ENCODE data around the gene CDS2.

Gene CDS2

DNA sequence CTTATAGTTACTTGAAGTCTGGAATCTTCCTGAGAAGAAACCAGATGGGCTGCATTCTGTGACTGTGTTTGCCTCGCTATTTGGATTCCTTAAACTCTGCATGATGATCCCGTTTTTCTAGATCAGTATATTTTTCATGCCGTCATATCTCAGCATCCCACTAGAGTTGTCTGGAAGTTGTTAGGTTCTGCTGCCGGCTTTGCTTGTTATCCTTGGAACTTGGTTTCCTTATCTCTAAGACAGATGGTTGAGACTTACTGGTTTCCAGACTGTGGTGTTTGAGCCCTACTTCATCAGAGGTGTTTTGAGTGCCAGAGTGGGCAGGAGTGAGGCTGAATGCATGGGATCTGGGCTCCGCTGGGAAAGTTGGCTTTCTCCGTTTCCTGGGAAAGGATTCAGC is 50.3 kb downstream of the CDS2 start:
- no peak for DNase-seq (ENCODE audit: insufficient read length, low spot score)
- no peak for FAIRE-seq

- FAIRE-seq (no peak), DNase-seq (ENCODE audit: insufficient read length, low spot score) (no peak)
These were observed 51.2 kb downstream of the CDS2 start for GRCh38 chr20:5178046-5178445.

DNA sequence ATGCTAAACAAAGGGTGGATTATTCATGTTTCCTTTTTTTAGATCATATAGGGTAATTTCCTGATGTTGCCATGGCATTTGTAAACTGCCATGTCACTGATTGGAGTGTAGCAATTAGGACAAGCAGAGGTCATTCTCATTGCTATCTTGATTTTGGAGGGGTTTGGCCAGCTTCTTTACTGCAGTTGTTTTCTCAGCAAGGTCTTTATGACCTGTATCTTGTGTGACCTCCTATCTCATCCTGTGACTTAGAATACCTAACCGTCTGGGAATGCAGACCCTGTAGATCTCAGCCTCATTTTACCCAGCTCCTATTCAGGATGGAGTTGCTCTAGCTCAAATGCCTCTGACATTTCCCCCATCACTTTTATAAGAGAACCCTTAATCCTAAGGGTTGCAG is 53.6 kb downstream of the CDS2 start:
- FAIRE-seq (no peak), DNase-seq (ENCODE audit: insufficient read length, low spot score) (no peak)

DNA sequence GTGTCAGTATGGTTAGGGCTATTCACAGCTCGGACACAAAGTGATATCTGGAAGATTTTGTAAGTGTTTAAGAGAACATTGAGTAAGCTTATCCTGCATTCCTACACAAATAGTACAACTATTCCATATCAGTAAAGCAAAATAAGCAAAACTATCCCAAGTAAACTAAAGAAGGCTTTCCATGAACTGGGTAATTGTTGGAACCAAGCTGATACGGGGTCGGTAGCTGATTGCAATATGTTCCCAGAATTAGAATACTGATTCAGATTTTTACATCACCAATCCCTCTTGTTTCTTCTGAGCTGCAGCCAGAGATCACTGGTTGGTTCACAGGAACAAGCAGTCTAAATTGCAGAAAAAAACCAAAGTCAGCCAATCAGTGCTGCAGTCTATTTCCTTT is 54.1 kb downstream of the CDS2 start:
- FAIRE-seq = no peak
- no peak for DNase-seq (ENCODE audit: insufficient read length, low spot score)

GRCh38 chr20:5181492-5181891 is 54.7 kb downstream of the CDS2 start:
- DNase-seq (ENCODE audit: insufficient read length, low spot score) = no peak
- FAIRE-seq = no peak

- FAIRE-seq (no peak), DNase-seq (ENCODE audit: insufficient read length, low spot score) (no peak)
These were observed 55.1 kb downstream of the CDS2 start for GRCh38 chr20:5181958-5182357.

DNA sequence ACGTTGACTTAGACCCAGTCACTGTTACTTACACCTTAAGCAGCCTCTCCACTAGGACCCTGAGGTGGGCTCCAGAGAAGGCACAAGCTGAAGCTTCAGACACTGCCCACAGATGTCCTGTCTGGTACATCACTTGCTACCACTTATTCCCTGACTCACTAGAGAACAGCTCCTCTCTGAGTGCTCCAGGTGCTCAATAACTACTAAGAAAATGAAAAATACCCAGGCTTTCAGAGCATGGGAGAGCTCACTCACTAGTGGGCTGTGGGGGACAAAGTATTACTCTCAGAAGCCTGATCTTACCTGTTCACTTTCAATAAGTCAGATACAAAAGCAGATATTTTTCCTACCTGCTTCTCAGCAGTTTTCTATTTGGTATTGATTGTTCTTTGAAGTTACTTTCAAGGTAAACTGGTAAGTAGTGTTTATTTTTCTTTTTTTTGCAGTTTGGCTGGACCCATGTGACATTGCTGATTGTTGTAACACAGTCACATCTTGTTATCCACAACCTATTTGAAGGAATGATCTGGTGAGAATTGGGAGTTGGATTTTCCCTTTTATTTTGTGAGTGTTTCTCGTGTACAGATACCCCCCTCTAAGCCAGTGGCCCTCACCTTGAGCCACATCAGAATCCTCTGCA is 55.9 kb downstream of the CDS2 start:
- no peak for DNase-seq (ENCODE audit: insufficient read length, low spot score)
- FAIRE-seq = no peak

DNA sequence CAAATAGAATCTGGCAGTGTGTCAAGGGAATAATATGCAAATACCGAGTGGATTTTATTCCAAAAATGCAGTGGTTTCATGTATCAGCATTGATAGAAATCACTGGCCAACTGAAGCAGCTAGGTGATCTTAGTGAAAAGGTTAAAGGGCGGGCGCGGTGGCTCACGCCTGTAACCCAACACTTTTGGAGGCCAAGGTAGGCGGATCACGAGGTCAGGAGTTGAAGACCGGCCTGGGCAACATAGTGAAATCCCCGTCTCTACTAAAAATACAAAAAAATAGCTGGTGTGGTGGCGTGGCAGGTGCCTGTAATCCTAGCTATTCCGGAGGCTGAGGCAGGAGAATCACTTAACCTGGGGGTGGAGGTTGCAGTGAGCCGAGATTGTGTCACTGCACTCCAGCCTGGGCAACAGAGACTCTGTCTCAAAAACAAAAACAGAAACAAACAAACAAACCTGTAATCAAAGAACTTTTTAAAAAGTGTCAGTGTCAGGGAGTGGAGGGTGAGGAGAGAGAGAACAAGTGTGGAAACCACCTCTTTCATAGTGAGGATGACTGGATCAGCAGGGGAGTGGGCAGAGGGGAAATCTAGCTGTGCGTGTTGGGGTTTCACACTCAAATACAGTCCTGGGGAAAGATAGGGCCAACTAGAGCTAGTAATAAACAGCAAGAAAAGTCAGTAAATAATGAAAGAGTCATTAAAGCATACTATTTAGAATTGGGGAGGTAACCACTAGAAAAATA is 57.1 kb downstream of the CDS2 start:
- FAIRE-seq (no peak), DNase-seq (ENCODE audit: insufficient read length, low spot score) (no peak)

GRCh38 chr20:5184684-5185083 is 57.9 kb downstream of the CDS2 start:
- DNase-seq (ENCODE audit: insufficient read length, low spot score) (no peak), FAIRE-seq (no peak)

GRCh38 chr20:5187122-5187521 is 60.3 kb downstream of the CDS2 start:
- FAIRE-seq (no peak), DNase-seq (ENCODE audit: insufficient read length, low spot score) (no peak)

DNA sequence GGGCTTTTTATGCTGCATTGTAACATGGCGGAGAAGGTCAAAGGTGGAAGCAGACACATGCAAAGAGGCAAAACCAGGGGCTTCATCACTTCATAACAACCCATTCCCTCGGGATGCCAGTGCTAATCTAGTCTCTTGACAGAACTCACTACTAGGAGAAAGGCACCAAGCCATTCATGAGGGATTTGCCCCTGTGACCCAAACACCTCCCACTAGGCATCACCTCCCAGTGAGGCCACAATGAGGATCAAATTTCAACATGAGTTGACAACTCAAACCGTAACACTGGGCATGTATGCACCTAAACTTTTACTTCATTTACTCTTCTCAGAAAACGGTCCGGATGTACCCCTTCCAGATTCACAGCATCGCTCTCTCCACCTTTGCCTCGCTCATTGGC is 61.9 kb downstream of the CDS2 start:
- FAIRE-seq (no peak), DNase-seq (ENCODE audit: insufficient read length, low spot score) (no peak)

GRCh38 chr20:5189917-5190316 is 63.1 kb downstream of the CDS2 start:
- no peak for FAIRE-seq

GRCh38 chr20:5190444-5190843 is 63.6 kb downstream of the CDS2 start:
- no peak for DNase-seq (ENCODE audit: insufficient read length, low spot score)
- FAIRE-seq = no peak

More at GRCh38 chr20:5189917-5190316, 63.1 kb downstream of the CDS2 start:
- no peak for DNase-seq (ENCODE audit: insufficient read length, low spot score)

GRCh38 chr20:5191829-5192569 is 65.2 kb downstream of the CDS2 start:
- DNase-seq (ENCODE audit: insufficient read length, low spot score) = peak; percentile 77
- peak; percentile 26 for FAIRE-seq

DNA sequence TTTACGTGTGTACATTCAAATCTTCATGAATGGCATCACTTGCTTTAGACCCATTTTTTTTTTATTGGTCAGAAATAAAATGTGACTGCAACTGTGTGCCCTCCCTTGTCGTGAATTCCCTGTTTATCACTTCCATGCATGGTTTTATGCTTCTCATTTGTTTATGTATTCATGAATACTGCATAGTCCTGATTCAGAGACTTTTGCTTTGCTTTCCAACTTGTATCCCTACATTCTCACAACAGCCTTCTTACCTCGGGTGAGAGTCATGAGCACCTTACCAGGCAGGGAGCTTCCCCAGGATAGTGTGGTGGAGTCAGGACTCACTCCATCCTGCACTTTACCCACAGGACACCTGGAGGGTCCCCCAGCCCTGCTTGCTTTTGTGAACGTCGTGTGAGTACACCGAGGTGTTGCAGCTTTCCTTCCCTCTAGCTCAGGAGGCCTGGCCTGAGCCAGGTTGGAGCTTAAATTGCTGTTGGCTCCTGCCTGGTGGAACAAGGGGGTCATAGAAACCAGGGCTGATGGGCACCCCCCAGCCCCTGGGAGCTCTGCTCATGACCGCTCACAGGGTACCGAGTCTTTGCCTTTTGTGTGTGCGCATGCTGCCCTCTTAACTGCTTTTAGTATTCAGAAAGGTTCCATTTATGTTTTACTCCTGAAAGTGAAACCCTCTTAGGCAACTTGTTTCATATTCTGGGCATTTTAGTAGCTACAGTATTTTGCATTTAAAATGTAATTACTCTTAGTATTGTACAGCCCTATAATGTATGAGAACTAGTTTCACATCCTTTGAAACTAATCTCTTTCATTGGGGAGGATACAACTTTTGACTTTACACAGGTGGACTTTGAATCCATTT is 66.0 kb downstream of the CDS2 start:
- DNase-seq (ENCODE audit: insufficient read length, low spot score) = no peak

DNA sequence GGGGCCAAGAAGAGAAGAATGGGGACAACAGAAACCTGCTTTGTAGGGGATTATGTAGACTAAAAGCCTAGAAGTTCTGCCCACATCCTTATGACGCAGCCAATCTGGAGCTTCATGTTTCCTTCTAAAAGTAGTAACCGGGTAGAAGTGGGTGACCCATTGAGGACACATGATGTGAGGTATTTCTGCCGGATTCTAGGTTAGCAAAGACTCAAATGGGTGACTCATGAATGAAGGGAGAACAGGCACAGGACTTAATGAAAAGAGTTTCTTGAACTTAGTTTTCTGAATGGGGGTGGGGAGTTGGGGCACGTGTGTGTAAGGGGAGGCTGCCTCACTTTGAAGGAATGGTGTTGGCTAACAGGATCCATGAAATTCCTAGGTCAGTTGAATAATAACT is 68.8 kb downstream of the CDS2 start:
- FAIRE-seq (no peak), DNase-seq (ENCODE audit: insufficient read length, low spot score) (no peak)

More for the DNA sequence above, 66.0 kb downstream of the CDS2 start:
- FAIRE-seq = no peak

DNA sequence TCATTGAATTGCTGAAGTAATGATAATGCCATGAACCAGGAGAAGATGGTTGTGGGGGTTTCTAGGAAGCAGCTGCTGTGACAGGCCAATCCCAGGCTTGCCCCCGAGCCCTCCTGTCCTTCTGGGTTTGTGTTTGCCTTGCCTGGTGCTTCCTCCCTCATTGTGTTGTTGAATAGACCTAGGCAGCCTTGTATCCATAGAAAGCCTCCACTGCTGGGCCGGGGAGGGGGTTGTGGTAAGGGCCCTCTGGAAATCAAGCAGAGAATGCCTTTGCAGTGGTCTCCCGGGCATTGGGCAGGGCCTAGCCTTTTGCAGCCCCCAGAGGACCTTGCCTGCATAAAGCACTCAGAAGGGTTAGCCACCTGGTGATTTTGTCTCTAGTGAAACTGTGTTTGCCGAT is 69.3 kb downstream of the CDS2 start:
- no peak for DNase-seq (ENCODE audit: insufficient read length, low spot score)
- no peak for FAIRE-seq

GRCh38 chr20:5197270-5197827 is 70.5 kb downstream of the CDS2 start:
- no peak for FAIRE-seq
- DNase-seq (ENCODE audit: insufficient read length, low spot score) = no peak

DNA sequence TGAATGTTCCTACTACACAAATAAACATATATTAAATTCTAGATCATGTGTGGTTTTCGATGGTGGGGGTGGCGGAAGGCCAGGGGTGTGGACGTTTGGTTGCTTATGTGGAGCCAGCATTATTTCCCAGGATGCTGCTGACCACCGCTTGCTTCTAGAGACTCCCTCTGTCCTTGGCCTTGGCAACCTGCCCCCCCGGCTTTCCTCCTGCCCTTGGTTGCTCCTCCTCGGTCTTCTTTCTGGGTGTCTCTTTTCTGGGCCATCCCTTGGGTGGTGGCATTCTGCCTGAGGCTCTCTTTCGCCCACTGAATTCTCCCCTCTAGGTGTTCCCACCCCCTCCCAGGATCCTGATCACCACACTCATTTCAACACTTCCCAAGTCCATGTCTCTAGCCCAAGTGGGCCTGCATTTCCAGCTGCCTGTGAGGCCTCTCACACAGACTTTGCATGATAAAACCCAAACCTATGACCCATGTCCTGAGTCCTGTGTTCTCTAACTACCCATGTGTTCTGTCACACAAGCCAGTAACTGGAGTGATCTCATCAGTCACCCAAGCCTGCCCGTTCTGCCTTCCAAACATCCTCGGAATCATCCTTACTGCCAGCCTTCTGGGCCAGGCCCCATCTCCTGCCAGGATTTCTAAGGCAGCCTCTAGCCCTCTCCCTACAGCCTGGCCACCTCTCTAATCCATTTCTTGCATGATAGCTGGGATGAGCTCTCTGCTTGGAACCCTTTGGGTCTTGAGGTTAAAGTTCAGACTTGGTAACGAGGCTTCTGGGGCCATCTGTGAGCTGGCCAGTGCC is 71.2 kb downstream of the CDS2 start:
- FAIRE-seq = no peak
- no peak for DNase-seq (ENCODE audit: insufficient read length, low spot score)

- FAIRE-seq = no peak
- no peak for DNase-seq (ENCODE audit: insufficient read length, low spot score)
These were observed 71.8 kb downstream of the CDS2 start for GRCh38 chr20:5198651-5198924.

All from HTR-8/SVneo (cell line).